GM12891 (cell line): Measurements from ENCODE around the gene CSRP2.

Source experiments
- POLR2A ChIP-seq: IDR thresholded peaks from 2 replicates; pipeline ENCODE4 v1.6.1; 2011; ENCODE audit warnings: low read depth, low read length, control low read depth
- POLR2AphosphoS5 ChIP-seq: IDR thresholded peaks from 2 replicates; pipeline ENCODE4 v1.6.1; 2011; ENCODE audit warnings: low read depth, low read length, control low read depth
- TAF1 ChIP-seq: IDR thresholded peaks from 2 replicates; pipeline ENCODE4 v1.6.1; 2011; ENCODE audit warnings: low read depth, low read length, control low read depth

DNA sequence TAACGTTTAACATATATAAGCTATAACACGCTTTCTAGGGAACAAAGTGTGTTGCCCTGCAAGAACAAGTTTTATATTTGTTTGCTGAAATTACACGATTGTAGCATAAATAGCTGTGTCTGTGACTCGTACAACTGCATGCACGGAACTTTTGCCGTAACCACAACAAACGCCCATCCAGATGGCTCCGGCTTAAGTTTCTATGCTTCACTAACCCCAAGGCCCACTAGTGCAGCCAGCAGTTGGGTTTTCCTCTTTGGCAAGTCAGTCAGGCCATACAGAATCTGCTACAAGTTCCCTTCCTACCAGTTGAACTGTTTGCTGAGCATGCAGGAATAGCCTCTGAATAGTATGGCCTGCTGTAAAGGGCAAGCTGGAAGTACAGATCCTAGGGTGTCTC lies 12.1 kb downstream of the CSRP2 start:
- TF ChIP-seq POLR2AphosphoS5 (no peak), TAF1 (no peak), POLR2A (no peak)
